Spleen (tissue), 7 donors: Measurements from ENCODE around the gene CSF2.

Experiments used
- POLR2A ChIP-seq, 3 donors: fragments of 450-650 bp; IDR thresholded peaks; one replicate each; pipeline ENCODE4 v1.5.1; 2017; ENCODE audit warnings: antibody characterized with exemption in 3 of 3, mild to moderate bottlenecking in 1 of 3
- POLR2AphosphoS5 ChIP-seq, 3 donors: sonication (generic); formaldehyde crosslinking; IDR thresholded peaks; one replicate each; pipeline ENCODE4 v1.5.1; 2017; ENCODE audit warnings: antibody characterized with exemption in 3 of 3
- TF ChIP-seq, protein P1 (sequence below), 11 experiments: fragments of 200-600 bp in 7 of 11; fragments of 450-650 bp in 4 of 11; sonication (generic) in 4 of 11; IDR thresholded peaks in 8 of 11; conservative IDR thresholded peaks in 3 of 11; 1 replicate in 7 of 11; 2 replicates in 4 of 11; pipeline versions ENCODE4 v1.4.0 to v1.8.0; 2016 to 2021; ENCODE audit warnings: antibody characterized with exemption in 11 of 11, inconsistent platforms in 4 of 11, mild to moderate bottlenecking in 1 of 11
- donor health status: DM: no; HTN: no; CAD: no; lungs with moderate emphysema.
- donor health status: DM: no; HTN: no; CAD: no.
- donor health status: DM: no; HTN: no; CAD: no.

DNA sequence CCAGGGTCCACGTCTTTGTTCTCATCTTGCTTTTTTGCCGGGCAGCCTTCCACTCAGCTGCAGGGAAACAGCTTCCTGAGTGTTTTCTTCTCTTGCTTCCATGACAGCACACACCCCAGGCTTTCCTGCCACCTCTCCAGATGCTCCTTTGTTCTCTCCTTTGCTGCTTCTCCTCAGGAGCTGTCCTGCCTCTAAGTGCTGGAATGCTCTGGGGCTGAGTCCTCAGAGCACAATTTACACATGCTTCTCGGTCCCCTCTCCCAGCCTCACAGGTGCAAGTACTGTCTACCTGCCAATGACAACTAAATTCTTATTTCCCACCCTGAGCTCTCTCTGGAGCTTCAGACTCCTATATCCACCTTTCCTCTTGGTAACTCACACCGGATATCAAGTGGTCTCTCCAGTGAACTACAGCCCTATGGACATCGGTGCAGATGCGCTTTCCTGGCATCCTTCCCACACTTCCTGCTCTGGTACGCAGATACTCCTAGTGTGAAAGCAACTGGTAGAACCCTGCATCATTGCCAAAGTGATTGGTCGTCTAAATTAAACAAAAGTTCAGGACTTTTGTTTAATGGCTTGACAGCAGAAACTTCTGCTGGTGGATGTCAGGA, 48.7 kb upstream of the CSF2 start:
- TF ChIP-seq, protein P1, sequence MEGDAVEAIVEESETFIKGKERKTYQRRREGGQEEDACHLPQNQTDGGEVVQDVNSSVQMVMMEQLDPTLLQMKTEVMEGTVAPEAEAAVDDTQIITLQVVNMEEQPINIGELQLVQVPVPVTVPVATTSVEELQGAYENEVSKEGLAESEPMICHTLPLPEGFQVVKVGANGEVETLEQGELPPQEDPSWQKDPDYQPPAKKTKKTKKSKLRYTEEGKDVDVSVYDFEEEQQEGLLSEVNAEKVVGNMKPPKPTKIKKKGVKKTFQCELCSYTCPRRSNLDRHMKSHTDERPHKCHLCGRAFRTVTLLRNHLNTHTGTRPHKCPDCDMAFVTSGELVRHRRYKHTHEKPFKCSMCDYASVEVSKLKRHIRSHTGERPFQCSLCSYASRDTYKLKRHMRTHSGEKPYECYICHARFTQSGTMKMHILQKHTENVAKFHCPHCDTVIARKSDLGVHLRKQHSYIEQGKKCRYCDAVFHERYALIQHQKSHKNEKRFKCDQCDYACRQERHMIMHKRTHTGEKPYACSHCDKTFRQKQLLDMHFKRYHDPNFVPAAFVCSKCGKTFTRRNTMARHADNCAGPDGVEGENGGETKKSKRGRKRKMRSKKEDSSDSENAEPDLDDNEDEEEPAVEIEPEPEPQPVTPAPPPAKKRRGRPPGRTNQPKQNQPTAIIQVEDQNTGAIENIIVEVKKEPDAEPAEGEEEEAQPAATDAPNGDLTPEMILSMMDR (IDR thresholded peaks at IDR 0.05 in 8 of 11, conservative IDR thresholded peaks at IDR 0.05 in 3 of 11), result no peak
- TF ChIP-seq POLR2AphosphoS5 (IDR thresholded peaks at IDR 0.05) (no peak), POLR2A (IDR thresholded peaks at IDR 0.05) (no peak)
